ENCODE results near the gene ABCA1. TPM values are rescaled to one million over a fixed set of nuclear protein-coding genes. Genes with fewer than 3 reads are reported as not detected.
"Not testable (repeated sequence)": the region's sequence is repeated elsewhere in the genome, so short reads cannot be mapped to it uniquely, and the experiment has no call there.

Gene ABCA1
- total RNA-seq, 2 experiments from 2014 or later = 4.5 to 5.2 TPM

GRCh38 chr9:104948277-104948676, 20.3 kb upstream of the ABCA1 start:
- DNase-seq (no peak), ATAC-seq (peak; percentile 69)
- no peak overlapping the region for H3K27ac Mint-ChIP-seq
- H3K4me1 Mint-ChIP-seq = peaks cover 2% of the 10 kb centered on the region
- H3K27me3 Mint-ChIP-seq = no peaks in the 10 kb centered on the region
- no peak overlapping the region for H3K4me3 Mint-ChIP-seq
- no peaks in the 10 kb centered on the region for H3K36me3 Mint-ChIP-seq (ENCODE audit: low read depth)
- intact Hi-C loops (cut with DNase I, micrococcal nuclease) = no loop called here
- CTCF ChIA-PET = interaction anchor here (0.7 kb wide), 1 partner anchor 13 kb away, joined by 3 read pairs; no protein-coding TSS in a partner anchor
- H3K9me3 Mint-ChIP-seq (ENCODE audit: low read depth) = no peaks in the 10 kb centered on the region
- POLR2A ChIA-PET = no interaction called here

GRCh38 chr9:104944871-104945270, 16.9 kb upstream of the ABCA1 start:
- Mint-ChIP-seq H3K27ac (no peak overlapping the region), H3K9me3 (ENCODE audit: low read depth) (no peaks in the 10 kb centered on the region), H3K36me3 (ENCODE audit: low read depth) (no peaks in the 10 kb centered on the region), H3K27me3 (no peaks in the 10 kb centered on the region), H3K4me1 (peaks cover 8% of the 10 kb centered on the region), H3K4me3 (no peak overlapping the region)
- no peak for ATAC-seq
- intact Hi-C loops (cut with DNase I, micrococcal nuclease) = no loop called here
- POLR2A ChIA-PET = no interaction called here
- DNase-seq = no peak
- CTCF ChIA-PET = no interaction called here

GRCh38 chr9:104944356-104944755, 16.4 kb upstream of the ABCA1 start:
- Mint-ChIP-seq H3K9me3 (ENCODE audit: low read depth) (no peaks in the 10 kb centered on the region), H3K4me1 (peaks cover 8% of the 10 kb centered on the region), H3K36me3 (ENCODE audit: low read depth) (no peaks in the 10 kb centered on the region), H3K27me3 (no peaks in the 10 kb centered on the region), H3K4me3 (no peak overlapping the region), H3K27ac (no peak overlapping the region)
- POLR2A ChIA-PET = no interaction called here
- ATAC-seq (no peak), DNase-seq (no peak)
- intact Hi-C loops (cut with DNase I, micrococcal nuclease) = no loop called here
- CTCF ChIA-PET = no interaction called here

GRCh38 chr9:104941597-104941996, 13.6 kb upstream of the ABCA1 start:
- Mint-ChIP-seq H3K9me3 (ENCODE audit: low read depth) (no peaks in the 10 kb centered on the region), H3K27ac (peak overlapping the region; percentile 20), H3K27me3 (no peaks in the 10 kb centered on the region), H3K36me3 (ENCODE audit: low read depth) (no peaks in the 10 kb centered on the region), H3K4me3 (no peak overlapping the region), H3K4me1 (peaks cover 8% of the 10 kb centered on the region)
- intact Hi-C loops (cut with DNase I, micrococcal nuclease) = no loop called here
- CTCF ChIA-PET = no interaction called here
- ATAC-seq (peak; percentile 65), DNase-seq (no peak)
- POLR2A ChIA-PET = no interaction called here

GRCh38 chr9:104936291-104936690, 8.3 kb upstream of the ABCA1 start:
- ATAC-seq = no peak
- POLR2A ChIA-PET = no interaction called here

GRCh38 chr9:104935501-104935810, 7.5 kb upstream of the ABCA1 start:
- POLR2A ChIA-PET; DNase-seq; H3K27me3 Mint-ChIP-seq; intact Hi-C loops (cut with DNase I, micrococcal nuclease); H3K27ac Mint-ChIP-seq; H3K4me1 Mint-ChIP-seq; H3K36me3 Mint-ChIP-seq (ENCODE audit: low read depth); H3K4me3 Mint-ChIP-seq; H3K9me3 Mint-ChIP-seq (ENCODE audit: low read depth); CTCF ChIA-PET; ATAC-seq: not testable (repeated sequence)

More at GRCh38 chr9:104936291-104936690, 8.3 kb upstream of the ABCA1 start:
- Mint-ChIP-seq H3K36me3 (ENCODE audit: low read depth) (no peaks in the 10 kb centered on the region), H3K27ac (no peak overlapping the region), H3K27me3 (no peaks in the 10 kb centered on the region), H3K9me3 (ENCODE audit: low read depth) (no peaks in the 10 kb centered on the region), H3K4me1 (peaks cover 3% of the 10 kb centered on the region), H3K4me3 (no peak overlapping the region)
- intact Hi-C loops (cut with DNase I, micrococcal nuclease) = loop anchor here in 1 of 2 experiments (2.0 kb wide), 1 partner anchor 17 kb away; no protein-coding TSS in a partner anchor
- no peak for DNase-seq
- CTCF ChIA-PET = no interaction called here

GRCh38 chr9:104934691-104935500, 6.9 kb upstream of the ABCA1 start:
- CTCF ChIA-PET = interaction anchor here (1.2 kb wide), 1 partner anchor 8 kb away, joined by 3 read pairs; no protein-coding TSS in a partner anchor
- Mint-ChIP-seq H3K27me3 (no peaks in the 10 kb centered on the region), H3K4me3 (no peak overlapping the region), H3K9me3 (ENCODE audit: low read depth) (no peaks in the 10 kb centered on the region), H3K36me3 (ENCODE audit: low read depth) (no peaks in the 10 kb centered on the region), H3K4me1 (no peaks in the 10 kb centered on the region), H3K27ac (no peak overlapping the region)
- intact Hi-C loops (cut with DNase I, micrococcal nuclease) = no loop called here
- POLR2A ChIA-PET = no interaction called here
- DNase-seq = no peak
- ATAC-seq = no peak

- POLR2A ChIA-PET = interaction anchor here (0.6 kb wide), 1 partner anchor 20 kb away, joined by 3 read pairs; no protein-coding TSS in a partner anchor
- H3K9me3 Mint-ChIP-seq (ENCODE audit: low read depth); H3K36me3 Mint-ChIP-seq (ENCODE audit: low read depth); DNase-seq; H3K27ac Mint-ChIP-seq; intact Hi-C loops (cut with DNase I, micrococcal nuclease); CTCF ChIA-PET; ATAC-seq; H3K4me1 Mint-ChIP-seq; H3K4me3 Mint-ChIP-seq; H3K27me3 Mint-ChIP-seq: not testable (repeated sequence)
Observed at GRCh38 chr9:104933091-104933490, 5.1 kb upstream of the ABCA1 start.

- CTCF ChIA-PET = interaction anchor here (0.7 kb wide), 1 partner anchor 1059 kb away, joined by 3 read pairs; no protein-coding TSS in a partner anchor
- intact Hi-C loops (cut with DNase I, micrococcal nuclease) = no loop called here
- Mint-ChIP-seq H3K4me3 (no peak overlapping the region), H3K27ac (no peak overlapping the region), H3K9me3 (ENCODE audit: low read depth) (no peaks in the 10 kb centered on the region), H3K4me1 (peaks cover 8% of the 10 kb centered on the region), H3K27me3 (peaks cover 5% of the 10 kb centered on the region), H3K36me3 (ENCODE audit: low read depth) (no peaks in the 10 kb centered on the region)
- no peak for ATAC-seq
- POLR2A ChIA-PET = no interaction called here
- DNase-seq = no peak
Observed at GRCh38 chr9:104931256-104931655, 3.3 kb upstream of the ABCA1 start.

- Mint-ChIP-seq H3K27me3 (peaks cover 5% of the 10 kb centered on the region), H3K9me3 (ENCODE audit: low read depth) (no peaks in the 10 kb centered on the region), H3K36me3 (ENCODE audit: low read depth) (no peaks in the 10 kb centered on the region), H3K27ac (peak overlapping the region; percentile 73), H3K4me1 (peaks cover 21% of the 10 kb centered on the region), H3K4me3 (peak overlapping the region; percentile 79)
- intact Hi-C loops (cut with DNase I, micrococcal nuclease) = loop anchor here (1.0 to 10.0 kb wide), 5 partner anchors 33 to 767 kb away; partner anchors contain the start of genes SLC44A1 (in 1 of the 2) and TMEM38B (in 1 of the 2)
- peak; percentile 20 for ATAC-seq
- ChIA-PET POLR2A (interaction anchor here (1.1 to 2.4 kb wide), 3 partner anchors 34 to 64 kb away, joined by 3 to 16 read pairs (median 5); no protein-coding TSS in a partner anchor), CTCF (interaction anchor here (0.6 to 1.5 kb wide), 16 partner anchors 34 to 333 kb away, joined by 3 to 6 read pairs (median 3); partner anchors contain the start of gene NIPSNAP3A)
- peak; percentile 45 for DNase-seq
Observed at GRCh38 chr9:104927216-104927911, 591 bp downstream of the ABCA1 start.

GRCh38 chr9:104923740-104924139, 4.2 kb downstream of the ABCA1 start:
- Mint-ChIP-seq H3K4me1 (peaks cover 21% of the 10 kb centered on the region), H3K36me3 (ENCODE audit: low read depth) (no peaks in the 10 kb centered on the region), H3K9me3 (ENCODE audit: low read depth) (no peaks in the 10 kb centered on the region), H3K4me3 (no peak overlapping the region), H3K27me3 (peaks cover 4% of the 10 kb centered on the region), H3K27ac (no peak overlapping the region)
- intact Hi-C loops (cut with DNase I, micrococcal nuclease) = loop anchor here in 1 of 2 experiments (10.0 kb wide), 1 partner anchor 771 kb away; the partner anchor contains the start of gene TMEM38B
- POLR2A ChIA-PET = no interaction called here
- DNase-seq (no peak), ATAC-seq (no peak)
- CTCF ChIA-PET = interaction anchor here (0.5 to 1.0 kb wide), 3 partner anchors 60 to 235 kb away, joined by 3 to 4 read pairs (median 4); no protein-coding TSS in a partner anchor
